ENCODE data around the gene TBKBP1.

TBKBP1 gene

GRCh38 chr17:47700471-47701449 lies 6.8 kb downstream of the TBKBP1 start:
- no peak for DNase-seq

GRCh38 chr17:47701608-47702007 lies 7.6 kb downstream of the TBKBP1 start:
- no peak for DNase-seq

- DNase-seq, result no peak
These were observed 8.5 kb downstream of the TBKBP1 start for GRCh38 chr17:47702391-47702995.

- peak; percentile 46 for DNase-seq
These were observed 9.2 kb downstream of the TBKBP1 start for GRCh38 chr17:47703191-47703591.

- no peak for DNase-seq
These were observed 9.7 kb downstream of the TBKBP1 start for GRCh38 chr17:47703671-47704070.

- peak; percentile 62 for DNase-seq
These were observed 10.2 kb downstream of the TBKBP1 start for GRCh38 chr17:47704116-47704515.

- DNase-seq, result no peak
These were observed 10.8 kb downstream of the TBKBP1 start for GRCh38 chr17:47704736-47705135.

- no peak for DNase-seq
These were observed 11.9 kb downstream of the TBKBP1 start for GRCh38 chr17:47705536-47706530.

- no peak for DNase-seq
These were observed 13.3 kb downstream of the TBKBP1 start for GRCh38 chr17:47707056-47707804.

- DNase-seq, result no peak
These were observed 13.9 kb downstream of the TBKBP1 start for GRCh38 chr17:47707884-47708283.

- DNase-seq, result no peak
These were observed 14.4 kb downstream of the TBKBP1 start for GRCh38 chr17:47708312-47708863.

- no peak for DNase-seq
These were observed 15.0 kb downstream of the TBKBP1 start for GRCh38 chr17:47708864-47709541.

GRCh38 chr17:47709594-47709993 lies 15.6 kb downstream of the TBKBP1 start:
- no peak for DNase-seq

- no peak for DNase-seq
These were observed 17.6 kb downstream of the TBKBP1 start for GRCh38 chr17:47711366-47712099.

GRCh38 chr17:47712330-47713023 lies 18.5 kb downstream of the TBKBP1 start:
- peak; percentile 30 for DNase-seq

GRCh38 chr17:47713980-47714700 lies 20.2 kb downstream of the TBKBP1 start:
- DNase-seq, result no peak

GRCh38 chr17:47714773-47715396 lies 20.9 kb downstream of the TBKBP1 start:
- no peak for DNase-seq

GRCh38 chr17:47715669-47716325 lies 21.8 kb downstream of the TBKBP1 start:
- no peak for DNase-seq
